GM19372 (cell line): ENCODE data around the gene PLCL2.
A peak's percentile ranks its signal among the peaks of the same experiment; 100 is the strongest.

Experiments
- ATAC-seq: cut with Tn5 transposase; IDR thresholded peaks from one replicate; pipeline ENCODE4 v1.9.1; 2021; ENCODE audit warnings: mild to moderate bottlenecking, low read depth, moderate library complexity; ENCODE audit not compliant: unreplicated experiment

The PLCL2 gene

GRCh38 chr3:16884748-16885592, at the start of gene PLCL2:
Gene PLCL2 (plus strand): TSS chr3:16884955. CDS start chr3:16885040, 85 bp downstream.
- peak; percentile 36 for ATAC-seq

DNA sequence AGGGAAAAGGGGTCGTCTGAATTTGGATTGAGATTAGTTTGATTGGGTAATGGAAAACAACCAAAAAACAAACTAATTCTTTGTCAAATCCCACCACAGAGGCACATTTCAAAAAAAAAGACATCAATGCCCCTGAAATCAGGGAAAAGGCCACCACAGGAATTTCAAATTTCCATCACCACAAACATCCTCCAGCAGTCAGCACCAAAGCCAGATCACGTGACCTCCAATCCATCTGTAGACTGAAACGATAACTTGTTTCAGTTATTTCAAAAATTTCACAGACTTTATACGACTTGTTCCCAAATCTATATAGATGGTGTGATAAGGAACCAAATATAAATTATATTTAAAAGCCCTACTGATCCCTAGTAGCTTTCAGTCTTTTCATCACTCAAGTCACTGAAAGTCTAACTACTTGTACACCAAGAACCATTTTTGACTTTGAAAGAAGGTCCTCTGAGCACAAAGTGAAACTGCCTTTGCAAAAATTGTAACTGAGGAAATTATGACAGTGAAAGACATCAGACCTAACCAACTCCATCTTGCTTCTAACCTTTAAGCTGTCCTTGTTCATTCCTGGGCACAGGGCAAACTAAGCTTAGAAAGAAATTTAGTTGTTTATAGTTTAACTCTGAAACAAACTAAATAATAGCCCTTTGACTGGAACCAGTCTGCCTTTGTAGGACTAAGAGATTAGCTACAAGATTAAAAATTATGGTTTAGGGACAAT, 48.1 kb upstream of the PLCL2 start:
- no peak for ATAC-seq

- no peak for ATAC-seq
These were observed 47.2 kb upstream of the PLCL2 start for GRCh38 chr3:16837602-16838001.

DNA sequence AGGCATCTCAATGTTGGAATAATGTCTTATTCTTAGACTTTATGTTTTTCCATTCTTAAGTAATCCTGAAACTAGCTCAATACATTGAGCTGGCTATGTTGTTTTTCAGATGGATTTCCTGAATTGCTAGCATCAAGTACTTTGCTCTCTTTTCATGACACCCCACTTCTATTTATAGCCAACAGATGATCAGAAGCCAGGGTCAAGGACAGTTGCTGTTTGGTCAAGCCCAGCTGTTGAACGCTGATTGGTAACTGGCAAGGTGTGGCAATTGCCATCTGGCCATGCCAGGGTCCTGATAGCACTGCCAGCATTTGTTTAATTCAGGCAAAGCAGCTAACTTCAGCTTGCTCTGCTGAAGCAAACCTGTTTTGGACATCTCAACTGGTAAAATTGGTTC, 46.2 kb upstream of the PLCL2 start:
- ATAC-seq, result no peak

DNA sequence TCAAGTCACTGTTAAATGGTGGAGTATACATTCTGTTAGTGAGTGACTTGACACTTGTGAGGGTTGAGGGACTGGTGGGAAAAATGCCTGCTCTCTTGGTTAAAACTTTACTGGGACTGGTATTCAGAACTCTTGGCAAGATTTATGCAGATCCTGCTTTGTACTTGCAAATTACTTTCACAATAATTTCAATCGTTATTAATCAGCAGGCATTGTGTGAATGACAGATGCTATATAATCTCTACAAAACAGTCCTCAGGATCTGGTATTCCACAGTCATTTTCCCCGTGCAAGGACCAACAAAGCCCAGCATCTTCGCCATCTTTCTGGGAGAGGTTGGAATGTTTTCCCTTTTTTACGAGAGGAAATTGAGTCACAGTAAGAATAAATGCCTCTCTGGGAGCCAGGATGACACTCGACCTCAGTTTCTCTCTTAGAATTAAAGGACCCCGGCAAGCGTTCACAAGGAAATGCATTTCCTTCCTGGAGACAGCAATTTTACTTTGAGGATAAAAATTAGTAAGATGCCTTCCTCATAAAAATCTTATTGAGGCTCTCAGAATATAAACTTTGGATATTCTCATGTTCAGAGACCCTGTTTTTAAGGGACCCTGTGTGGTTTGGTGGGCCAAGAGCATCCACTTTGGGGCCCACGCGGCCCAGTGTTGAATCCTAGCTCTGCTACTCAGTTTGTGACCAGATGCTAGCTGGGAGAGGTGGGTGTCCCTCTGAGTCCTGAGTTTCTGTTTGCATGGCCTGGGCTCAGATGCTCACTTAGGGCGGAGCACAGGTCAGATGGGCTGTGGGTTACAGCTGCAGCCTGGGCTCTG, 45.3 kb upstream of the PLCL2 start:
- ATAC-seq, result no peak

DNA sequence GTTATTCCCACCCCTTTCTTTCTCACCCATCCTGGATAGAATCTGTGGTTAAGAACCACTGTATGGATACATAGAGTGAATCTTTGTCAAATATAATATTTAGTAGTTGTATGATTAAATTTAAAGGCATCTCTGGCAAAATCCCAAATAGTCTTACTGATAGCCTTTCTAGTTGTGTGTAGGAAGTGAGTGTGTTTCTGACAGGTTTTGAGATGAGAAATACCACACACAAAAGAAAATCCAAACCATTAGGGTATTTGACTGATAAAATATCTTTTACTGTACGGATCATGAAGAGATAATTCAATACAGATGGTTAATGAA, 44.7 kb upstream of the PLCL2 start:
- ATAC-seq, result no peak

DNA sequence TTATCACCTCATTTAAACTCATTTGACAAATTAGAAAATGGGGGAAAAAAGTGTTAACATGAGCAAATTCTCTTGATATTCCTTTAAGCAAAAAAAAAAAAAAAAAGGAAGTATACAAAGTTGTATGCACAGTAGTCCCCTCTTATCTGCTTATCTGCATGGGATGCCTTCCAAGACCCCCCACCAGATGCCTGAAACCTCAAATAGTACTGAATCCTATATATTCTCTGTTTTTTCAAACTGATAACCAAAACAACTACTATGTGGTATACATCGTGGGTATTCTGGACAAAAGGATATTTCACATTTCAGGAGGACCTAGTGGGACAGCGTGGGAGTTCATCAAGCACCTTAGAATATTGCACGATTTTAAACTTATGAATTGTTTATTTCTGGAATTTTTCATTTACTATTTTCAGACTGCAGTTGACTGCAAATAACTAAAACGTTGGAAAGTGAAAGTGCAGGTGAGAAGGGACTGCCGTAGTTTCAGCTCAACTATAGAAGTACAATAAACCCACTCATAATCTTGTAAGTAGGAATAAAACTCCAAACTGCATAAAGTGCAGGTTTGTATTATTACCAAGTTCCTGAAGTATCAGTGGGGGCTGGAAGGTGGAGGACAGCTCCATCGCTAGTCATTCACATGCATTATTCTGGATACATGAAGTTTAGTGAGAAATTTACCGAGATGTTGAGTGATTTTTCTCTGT, 43.6 kb upstream of the PLCL2 start:
- ATAC-seq, result no peak

- peak; percentile 47 for ATAC-seq
These were observed 42.9 kb upstream of the PLCL2 start for GRCh38 chr3:16841904-16842271.

GRCh38 chr3:16842272-16843270, 42.2 kb upstream of the PLCL2 start:
- peak; percentile 60 for ATAC-seq

DNA sequence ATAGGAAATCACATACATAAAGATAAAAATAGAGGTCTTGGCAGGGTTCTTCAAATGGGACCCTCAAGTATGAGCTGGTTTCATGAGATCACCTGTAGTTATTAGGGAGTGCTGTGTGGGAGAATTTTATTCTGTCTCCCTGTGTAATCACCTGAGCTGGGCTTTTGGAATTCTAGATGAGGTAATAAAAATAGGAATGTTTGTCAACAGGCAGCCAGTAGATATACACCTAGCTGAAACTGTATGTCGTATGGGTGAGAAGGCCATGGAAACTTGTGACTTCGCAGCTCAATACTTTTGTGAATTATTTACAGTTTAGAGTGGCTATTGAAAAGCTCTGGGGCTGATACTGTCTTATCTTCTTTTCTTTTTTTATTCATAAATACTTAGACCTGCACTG, 40.5 kb upstream of the PLCL2 start:
- ATAC-seq, result no peak

DNA sequence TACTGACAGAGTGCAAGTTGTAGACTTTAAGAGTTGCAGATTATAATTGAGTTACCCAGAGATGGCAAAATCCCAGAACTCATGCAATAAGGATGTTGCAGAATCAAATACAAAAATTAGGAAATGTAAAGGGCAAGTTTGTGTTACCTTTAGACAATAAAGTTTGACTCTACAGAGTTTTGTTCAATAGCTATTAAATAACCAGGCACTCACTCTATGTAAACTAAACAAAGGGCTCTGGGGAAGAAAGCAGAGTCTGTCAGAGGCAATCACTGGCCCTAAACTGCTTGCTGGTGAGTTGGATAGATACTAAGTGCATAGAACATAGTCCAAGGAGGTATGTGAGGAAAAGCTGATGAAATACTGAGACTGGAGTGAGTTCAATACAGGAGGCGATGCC, 40.0 kb upstream of the PLCL2 start:
- ATAC-seq, result no peak

DNA sequence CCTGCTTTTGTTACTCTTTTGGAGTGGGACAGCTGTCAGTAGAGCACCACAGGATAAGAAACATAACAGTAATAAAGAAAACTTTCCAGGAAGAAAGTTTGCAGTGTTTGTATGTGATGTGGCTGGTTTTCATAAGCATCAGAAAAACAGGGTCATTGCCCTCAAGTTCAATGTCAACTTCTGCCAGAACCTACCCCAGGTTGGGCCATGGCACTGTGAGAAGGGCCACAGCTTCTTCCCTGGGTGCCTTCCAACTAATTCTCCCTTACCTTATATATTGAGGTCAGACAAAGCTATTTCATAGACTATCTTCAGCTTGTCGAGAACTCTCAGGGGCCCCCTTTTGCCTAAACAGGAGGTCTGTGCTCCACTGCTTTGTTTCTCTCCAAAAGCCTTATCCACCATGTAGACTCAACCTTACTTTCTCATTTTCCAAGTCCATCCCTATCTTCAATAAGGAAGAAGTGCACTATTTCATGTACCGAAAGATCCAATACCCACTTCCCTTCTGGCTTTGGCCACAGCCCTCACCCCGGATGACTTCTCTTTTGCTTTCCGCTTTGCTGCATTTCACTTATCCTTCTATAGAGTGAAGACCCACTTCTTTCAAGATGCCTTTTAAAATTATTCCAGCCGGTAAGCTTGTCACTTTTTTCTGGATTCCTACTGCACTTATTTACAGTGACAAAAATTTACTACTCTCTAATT, 38.2 kb upstream of the PLCL2 start:
- no peak for ATAC-seq

DNA sequence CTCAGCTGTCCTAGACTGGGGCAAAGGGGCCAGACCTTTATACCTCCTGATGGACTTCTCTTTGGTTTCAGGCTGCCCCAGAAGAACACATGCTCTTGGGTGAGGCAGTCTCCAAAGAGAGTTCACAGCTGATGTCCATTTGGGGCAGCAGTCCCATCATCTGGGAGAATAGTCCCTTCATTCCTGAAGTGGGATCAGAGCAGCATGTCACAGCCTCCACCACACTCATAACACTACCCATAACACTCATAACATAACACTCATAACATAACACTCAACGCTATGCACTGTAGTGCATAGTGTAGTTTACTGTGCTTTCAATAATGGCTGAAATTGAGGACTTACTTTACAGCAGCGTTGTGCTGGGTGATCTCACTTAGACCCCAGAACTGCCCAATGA, 36.7 kb upstream of the PLCL2 start:
- no peak for ATAC-seq

- ATAC-seq, result peak; percentile 73
These were observed 35.5 kb upstream of the PLCL2 start for GRCh38 chr3:16849229-16849628.

- no peak for ATAC-seq
These were observed 35.0 kb upstream of the PLCL2 start for GRCh38 chr3:16849795-16850194.

DNA sequence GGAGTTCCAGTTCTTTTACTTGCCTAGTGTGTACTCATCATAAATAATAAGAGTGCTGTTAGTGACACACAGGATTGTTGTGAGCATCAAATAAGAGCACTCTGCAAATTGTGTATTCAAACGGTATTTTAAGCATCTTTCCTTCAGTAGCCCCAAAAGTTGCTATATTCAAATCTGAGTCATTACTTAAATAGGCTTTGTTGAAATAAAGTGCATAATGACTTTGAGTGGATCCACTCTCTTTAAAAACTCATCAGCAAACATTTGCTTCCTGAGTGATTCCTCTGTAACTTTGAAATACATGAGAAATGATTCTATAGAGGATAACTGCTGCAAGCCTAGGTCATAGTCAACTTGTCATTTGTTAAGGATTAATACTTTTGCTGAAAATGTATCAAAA, 29.3 kb upstream of the PLCL2 start:
- no peak for ATAC-seq

GRCh38 chr3:16860234-16860633, 24.5 kb upstream of the PLCL2 start:
- ATAC-seq, result no peak

GRCh38 chr3:16861432-16861831, 23.3 kb upstream of the PLCL2 start:
- ATAC-seq, result no peak
